ENCODE measurements around the gene HTR7. TPM values are rescaled to one million over a fixed set of nuclear protein-coding genes. Genes with fewer than 3 reads are reported as not detected.

The HTR7 gene
- polyA plus RNA-seq, 2 of the 4 experiments (the other 2 are of a cell fraction) = 0.04 to 0.05 TPM

DNA sequence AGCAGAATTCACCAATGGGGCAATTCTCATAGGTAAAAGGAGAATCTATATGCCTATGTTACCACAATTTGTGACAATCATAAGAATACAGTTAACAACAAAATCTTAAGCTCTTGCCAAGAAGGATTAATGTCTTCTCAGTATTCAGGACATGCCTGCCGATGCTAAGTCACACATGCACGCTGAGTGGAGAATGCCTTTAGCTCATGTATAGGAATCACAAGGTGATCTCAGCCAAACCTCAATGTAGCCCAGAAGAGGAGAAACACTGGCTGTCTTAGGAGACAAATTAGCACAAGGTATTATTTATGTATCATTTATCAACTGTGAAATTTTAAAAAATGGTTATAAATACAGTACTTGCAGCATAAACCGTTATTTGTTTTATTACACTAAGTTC is 2.7 kb downstream of the HTR7 start:
- POLR2A ChIA-PET = no interaction called here
- 19% methylated on average over 3 of the region's 3 CpGs for WGBS (ENCODE audit: missing lambda C conversion rate)

DNA sequence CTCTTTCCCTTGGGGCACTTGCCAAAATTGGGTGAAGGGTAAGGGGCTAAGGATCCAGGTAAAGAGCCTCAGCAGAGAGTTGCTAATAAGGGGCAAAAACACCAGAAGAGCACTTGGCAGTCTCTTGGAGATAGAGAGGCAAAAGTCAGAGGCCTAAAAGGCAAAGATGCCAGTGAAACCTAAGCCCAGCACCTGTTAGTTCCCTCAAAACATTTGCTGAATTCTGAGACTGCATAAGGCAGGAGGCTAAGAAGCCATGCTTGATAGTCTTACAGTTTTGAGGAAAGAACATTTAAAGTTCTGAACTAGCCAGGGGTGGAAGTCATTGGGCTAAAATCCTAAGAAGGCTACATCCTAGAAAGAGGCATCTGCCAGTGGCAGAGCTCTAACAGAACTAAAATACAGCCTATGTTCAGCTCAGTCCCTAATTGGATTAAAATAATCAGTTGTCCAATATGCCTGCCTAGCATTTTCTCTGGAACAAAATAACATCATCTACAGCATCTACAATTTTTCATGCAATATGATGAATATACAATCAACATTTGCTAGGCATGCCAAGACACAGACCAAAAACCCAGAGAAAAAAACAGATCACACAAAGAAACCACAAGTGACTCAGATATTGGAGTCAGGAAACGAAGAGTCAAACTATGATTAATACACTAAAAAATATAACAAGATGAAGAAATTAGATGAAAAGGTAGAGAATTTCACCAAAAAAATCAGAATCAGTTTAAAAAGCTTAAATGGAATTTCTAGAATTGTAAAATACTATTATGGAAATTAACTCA is 7.7 kb downstream of the HTR7 start:
- CTCF ChIA-PET = no interaction called here
- no peak for FAIRE-seq

More for the DNA sequence above, 2.7 kb downstream of the HTR7 start:
- DNase-seq (ENCODE audit: low read depth in 1 of 2, low spot score in 1 of 2) = no peak
- peaks cover 20% of the 10 kb centered on the region for H3K9me3 ChIP-seq
- no peak overlapping the region for H3K4me2 ChIP-seq
- H3K27ac ChIP-seq = no peak overlapping the region
- peaks cover 11% of the 10 kb centered on the region; the same call in 2 of the 3 replicates for H3K4me1 ChIP-seq
- TF ChIP-seq CBX8 (IDR thresholded peaks at IDR 0.05) (peak; percentile 22; the same call in 1 of the 2 replicates), MYC (IDR thresholded peaks at IDR 0.05; ENCODE audit: borderline replicate concordance, low read length) (no peak)
- no peak overlapping the region for H3K4me3 ChIP-seq
- no peak for FAIRE-seq
- CTCF ChIA-PET = interaction anchor here (1.1 to 1.5 kb wide), 2 partner anchors 24 to 61 kb away, joined by 3 to 4 read pairs; no protein-coding TSS in a partner anchor
- no peak for ATAC-seq

DNA sequence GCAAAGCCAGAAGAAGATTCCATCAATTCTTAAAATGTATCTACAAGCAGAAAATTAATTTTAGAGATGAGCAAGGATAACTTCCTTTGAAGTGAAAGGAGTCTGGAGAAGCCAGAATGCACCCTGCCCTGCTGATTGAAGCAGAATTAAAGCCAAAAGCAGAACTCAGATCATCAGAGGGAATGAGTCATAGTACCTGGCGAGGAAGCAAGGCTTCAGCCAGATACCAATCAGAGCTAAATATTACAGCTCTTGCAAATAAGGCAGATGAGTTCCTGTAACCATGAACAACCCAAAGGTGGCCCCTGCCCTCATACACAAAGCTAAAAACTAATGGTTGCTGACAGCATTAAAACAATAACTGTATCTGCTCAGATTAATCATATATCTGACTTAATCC is 10.4 kb downstream of the HTR7 start:
- H3K4me3 ChIP-seq = no peak overlapping the region
- FAIRE-seq (no peak), DNase-seq (ENCODE audit: low read depth in 1 of 2, low spot score in 1 of 2) (no peak), ATAC-seq (no peak)
- ChIA-PET CTCF (interaction anchor here (1.2 to 1.9 kb wide), 2 partner anchors 9 to 18 kb away, joined by 3 to 5 read pairs; no protein-coding TSS in a partner anchor), POLR2A (no interaction called here)
- H3K4me2 ChIP-seq = no peak overlapping the region
- H3K9me3 ChIP-seq = peaks cover 32% of the 10 kb centered on the region
- H3K4me1 ChIP-seq = no peaks in the 10 kb centered on the region
- no peak overlapping the region for H3K27ac ChIP-seq
- 0% methylated on average over 1 of the region's 1 CpG for WGBS (ENCODE audit: missing lambda C conversion rate)
- no peak for TF ChIP-seq RARB (CRISPR knock-in tag; IDR thresholded peaks at IDR 0.05)
- TF ChIP-seq FOSL2 (IDR thresholded peaks at IDR 0.05) = no peak
- TF ChIP-seq FOSL2 (CRISPR knock-in tag; IDR thresholded peaks at IDR 0.05) = peak; percentile 13; the same call in 1 of the 2 replicates

More for the DNA sequence above, 7.7 kb downstream of the HTR7 start:
- Histone ChIP-seq H3K4me2 (no peak overlapping the region), H3K9me3 (peaks cover 31% of the 10 kb centered on the region), H3K27ac (no peak overlapping the region), H3K4me3 (no peak overlapping the region), H3K4me1 (no peaks in the 10 kb centered on the region)
- WGBS (ENCODE audit: missing lambda C conversion rate) = 2% methylated on average over 1 of the region's 1 CpG
- TF ChIP-seq POLR2AphosphoS2 (conservative IDR thresholded peaks at IDR 0.05; ENCODE audit: low read length) (no peak), MYC (IDR thresholded peaks at IDR 0.05; ENCODE audit: borderline replicate concordance, low read length) (no peak), EHMT2 (IDR thresholded peaks at IDR 0.05; ENCODE audit: low read depth) (no peak), TFCP2L1 (CRISPR knock-in tag; IDR thresholded peaks at IDR 0.05) (no peak), RCOR1 (IDR thresholded peaks at IDR 0.05; ENCODE audit: low read depth, low read length) (no peak), PHF8 (IDR thresholded peaks at IDR 0.05; ENCODE audit: borderline replicate concordance, low read depth) (no peak), ESRRA (IDR thresholded peaks at IDR 0.05; ENCODE audit: borderline replicate concordance, low read length) (no peak), MAZ (IDR thresholded peaks at IDR 0.05; ENCODE audit: borderline replicate concordance, low read depth, low read length) (no peak), NR3C1 (IDR thresholded peaks at IDR 0.05) (no peak), KDM1A (IDR thresholded peaks at IDR 0.05; ENCODE audit: low read depth) (no peak), GATA3 (IDR thresholded peaks at IDR 0.05; ENCODE audit: borderline replicate concordance) (no peak), ZNF302 (CRISPR knock-in tag; IDR thresholded peaks at IDR 0.05) (no peak), FOSL2 (IDR thresholded peaks at IDR 0.05) (no peak), FOSL2 (CRISPR knock-in tag; IDR thresholded peaks at IDR 0.05) (no peak), RARB (CRISPR knock-in tag; IDR thresholded peaks at IDR 0.05) (no peak), MAFK (IDR thresholded peaks at IDR 0.05; ENCODE audit: partially characterized antibody) (no peak), POLR2A (IDR thresholded peaks at IDR 0.05; ENCODE audit: low read length) (no peak)
- TF ChIP-seq, protein P1, sequence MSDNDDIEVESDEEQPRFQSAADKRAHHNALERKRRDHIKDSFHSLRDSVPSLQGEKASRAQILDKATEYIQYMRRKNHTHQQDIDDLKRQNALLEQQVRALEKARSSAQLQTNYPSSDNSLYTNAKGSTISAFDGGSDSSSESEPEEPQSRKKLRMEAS (IDR thresholded peaks at IDR 0.05) = no peak
- TF ChIP-seq, protein P2, sequence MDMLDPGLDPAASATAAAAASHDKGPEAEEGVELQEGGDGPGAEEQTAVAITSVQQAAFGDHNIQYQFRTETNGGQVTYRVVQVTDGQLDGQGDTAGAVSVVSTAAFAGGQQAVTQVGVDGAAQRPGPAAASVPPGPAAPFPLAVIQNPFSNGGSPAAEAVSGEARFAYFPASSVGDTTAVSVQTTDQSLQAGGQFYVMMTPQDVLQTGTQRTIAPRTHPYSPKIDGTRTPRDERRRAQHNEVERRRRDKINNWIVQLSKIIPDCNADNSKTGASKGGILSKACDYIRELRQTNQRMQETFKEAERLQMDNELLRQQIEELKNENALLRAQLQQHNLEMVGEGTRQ (IDR thresholded peaks at IDR 0.05) = no peak
- TF ChIP-seq, protein P3, sequence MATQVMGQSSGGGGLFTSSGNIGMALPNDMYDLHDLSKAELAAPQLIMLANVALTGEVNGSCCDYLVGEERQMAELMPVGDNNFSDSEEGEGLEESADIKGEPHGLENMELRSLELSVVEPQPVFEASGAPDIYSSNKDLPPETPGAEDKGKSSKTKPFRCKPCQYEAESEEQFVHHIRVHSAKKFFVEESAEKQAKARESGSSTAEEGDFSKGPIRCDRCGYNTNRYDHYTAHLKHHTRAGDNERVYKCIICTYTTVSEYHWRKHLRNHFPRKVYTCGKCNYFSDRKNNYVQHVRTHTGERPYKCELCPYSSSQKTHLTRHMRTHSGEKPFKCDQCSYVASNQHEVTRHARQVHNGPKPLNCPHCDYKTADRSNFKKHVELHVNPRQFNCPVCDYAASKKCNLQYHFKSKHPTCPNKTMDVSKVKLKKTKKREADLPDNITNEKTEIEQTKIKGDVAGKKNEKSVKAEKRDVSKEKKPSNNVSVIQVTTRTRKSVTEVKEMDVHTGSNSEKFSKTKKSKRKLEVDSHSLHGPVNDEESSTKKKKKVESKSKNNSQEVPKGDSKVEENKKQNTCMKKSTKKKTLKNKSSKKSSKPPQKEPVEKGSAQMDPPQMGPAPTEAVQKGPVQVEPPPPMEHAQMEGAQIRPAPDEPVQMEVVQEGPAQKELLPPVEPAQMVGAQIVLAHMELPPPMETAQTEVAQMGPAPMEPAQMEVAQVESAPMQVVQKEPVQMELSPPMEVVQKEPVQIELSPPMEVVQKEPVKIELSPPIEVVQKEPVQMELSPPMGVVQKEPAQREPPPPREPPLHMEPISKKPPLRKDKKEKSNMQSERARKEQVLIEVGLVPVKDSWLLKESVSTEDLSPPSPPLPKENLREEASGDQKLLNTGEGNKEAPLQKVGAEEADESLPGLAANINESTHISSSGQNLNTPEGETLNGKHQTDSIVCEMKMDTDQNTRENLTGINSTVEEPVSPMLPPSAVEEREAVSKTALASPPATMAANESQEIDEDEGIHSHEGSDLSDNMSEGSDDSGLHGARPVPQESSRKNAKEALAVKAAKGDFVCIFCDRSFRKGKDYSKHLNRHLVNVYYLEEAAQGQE (IDR thresholded peaks at IDR 0.05) = no peak
- POLR2A ChIA-PET = no interaction called here
- ATAC-seq (no peak), DNase-seq (ENCODE audit: low read depth in 1 of 2, low spot score in 1 of 2) (no peak)

All from A549 (cell line).